ENCODE results near the gene MED14. TPM values are rescaled to one million over a fixed set of nuclear protein-coding genes. Genes with fewer than 3 reads are reported as not detected.

MED14 gene
- total and polyA plus RNA-seq, 10 of the 15 experiments (the other 5 are each of a cell fraction or from before 2014, with no cell fraction given): 8.8 to 99.4 (median 29.4) TPM

DNA sequence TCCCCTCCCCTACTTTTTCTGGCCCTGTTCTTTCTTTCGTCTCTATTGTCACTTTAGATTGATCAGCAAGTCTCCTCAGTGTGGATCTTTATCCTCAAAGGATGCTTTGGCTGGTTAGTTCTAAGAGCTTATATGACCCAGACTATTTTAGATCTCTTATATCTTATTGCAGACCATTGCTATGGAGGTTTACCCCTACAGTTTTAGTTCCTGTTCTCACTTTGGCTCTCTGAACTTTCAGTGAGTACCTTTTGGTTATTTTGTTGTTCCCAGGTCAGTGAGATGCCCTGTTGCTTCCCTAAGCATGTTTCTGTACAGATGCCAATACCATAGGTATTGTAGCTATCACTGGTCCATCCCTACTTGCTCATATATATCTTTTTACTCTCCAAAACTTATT, 24.0 kb upstream of the MED14 start:
- H3K9me3 ChIP-seq (replicated peaks; ENCODE audit: control insufficient read depth, insufficient read depth, low read length): peaks cover 1% of the 10 kb centered on the region; the same call in 2 of the 3 replicates
- peak; percentile 80 for ATAC-seq
- SMC1A ChIA-PET (ENCODE audit: uncharacterized antibody, unreplicated experiment): interaction anchor here (1.0 to 1.3 kb wide), 4 partner anchors 10 to 93 kb away, joined by 3 to 5 read pairs (median 4); no protein-coding TSS in a partner anchor
- TF ChIP-seq IKZF2 (IDR thresholded peaks at IDR 0.05): no peak
- TF ChIP-seq, protein P1, sequence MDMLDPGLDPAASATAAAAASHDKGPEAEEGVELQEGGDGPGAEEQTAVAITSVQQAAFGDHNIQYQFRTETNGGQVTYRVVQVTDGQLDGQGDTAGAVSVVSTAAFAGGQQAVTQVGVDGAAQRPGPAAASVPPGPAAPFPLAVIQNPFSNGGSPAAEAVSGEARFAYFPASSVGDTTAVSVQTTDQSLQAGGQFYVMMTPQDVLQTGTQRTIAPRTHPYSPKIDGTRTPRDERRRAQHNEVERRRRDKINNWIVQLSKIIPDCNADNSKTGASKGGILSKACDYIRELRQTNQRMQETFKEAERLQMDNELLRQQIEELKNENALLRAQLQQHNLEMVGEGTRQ (IDR thresholded peaks at IDR 0.05; ENCODE audit: borderline replicate concordance, low read depth, low read length): no peak
- no peak for TF ChIP-seq TBL1XR1 (IDR thresholded peaks at IDR 0.05; ENCODE audit: low read depth, low read length)
- TF ChIP-seq, protein P2, sequence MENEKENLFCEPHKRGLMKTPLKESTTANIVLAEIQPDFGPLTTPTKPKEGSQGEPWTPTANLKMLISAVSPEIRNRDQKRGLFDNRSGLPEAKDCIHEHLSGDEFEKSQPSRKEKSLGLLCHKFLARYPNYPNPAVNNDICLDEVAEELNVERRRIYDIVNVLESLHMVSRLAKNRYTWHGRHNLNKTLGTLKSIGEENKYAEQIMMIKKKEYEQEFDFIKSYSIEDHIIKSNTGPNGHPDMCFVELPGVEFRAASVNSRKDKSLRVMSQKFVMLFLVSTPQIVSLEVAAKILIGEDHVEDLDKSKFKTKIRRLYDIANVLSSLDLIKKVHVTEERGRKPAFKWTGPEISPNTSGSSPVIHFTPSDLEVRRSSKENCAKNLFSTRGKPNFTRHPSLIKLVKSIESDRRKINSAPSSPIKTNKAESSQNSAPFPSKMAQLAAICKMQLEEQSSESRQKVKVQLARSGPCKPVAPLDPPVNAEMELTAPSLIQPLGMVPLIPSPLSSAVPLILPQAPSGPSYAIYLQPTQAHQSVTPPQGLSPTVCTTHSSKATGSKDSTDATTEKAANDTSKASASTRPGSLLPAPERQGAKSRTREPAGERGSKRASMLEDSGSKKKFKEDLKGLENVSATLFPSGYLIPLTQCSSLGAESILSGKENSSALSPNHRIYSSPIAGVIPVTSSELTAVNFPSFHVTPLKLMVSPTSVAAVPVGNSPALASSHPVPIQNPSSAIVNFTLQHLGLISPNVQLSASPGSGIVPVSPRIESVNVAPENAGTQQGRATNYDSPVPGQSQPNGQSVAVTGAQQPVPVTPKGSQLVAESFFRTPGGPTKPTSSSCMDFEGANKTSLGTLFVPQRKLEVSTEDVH (IDR thresholded peaks at IDR 0.05; ENCODE audit: low read depth, partially characterized antibody): no peak
- TF ChIP-seq KDM1A (IDR thresholded peaks at IDR 0.05; ENCODE audit: borderline replicate concordance): no peak
- no peak for TF ChIP-seq PAX8 (IDR thresholded peaks at IDR 0.05)
- TF ChIP-seq, protein P3, sequence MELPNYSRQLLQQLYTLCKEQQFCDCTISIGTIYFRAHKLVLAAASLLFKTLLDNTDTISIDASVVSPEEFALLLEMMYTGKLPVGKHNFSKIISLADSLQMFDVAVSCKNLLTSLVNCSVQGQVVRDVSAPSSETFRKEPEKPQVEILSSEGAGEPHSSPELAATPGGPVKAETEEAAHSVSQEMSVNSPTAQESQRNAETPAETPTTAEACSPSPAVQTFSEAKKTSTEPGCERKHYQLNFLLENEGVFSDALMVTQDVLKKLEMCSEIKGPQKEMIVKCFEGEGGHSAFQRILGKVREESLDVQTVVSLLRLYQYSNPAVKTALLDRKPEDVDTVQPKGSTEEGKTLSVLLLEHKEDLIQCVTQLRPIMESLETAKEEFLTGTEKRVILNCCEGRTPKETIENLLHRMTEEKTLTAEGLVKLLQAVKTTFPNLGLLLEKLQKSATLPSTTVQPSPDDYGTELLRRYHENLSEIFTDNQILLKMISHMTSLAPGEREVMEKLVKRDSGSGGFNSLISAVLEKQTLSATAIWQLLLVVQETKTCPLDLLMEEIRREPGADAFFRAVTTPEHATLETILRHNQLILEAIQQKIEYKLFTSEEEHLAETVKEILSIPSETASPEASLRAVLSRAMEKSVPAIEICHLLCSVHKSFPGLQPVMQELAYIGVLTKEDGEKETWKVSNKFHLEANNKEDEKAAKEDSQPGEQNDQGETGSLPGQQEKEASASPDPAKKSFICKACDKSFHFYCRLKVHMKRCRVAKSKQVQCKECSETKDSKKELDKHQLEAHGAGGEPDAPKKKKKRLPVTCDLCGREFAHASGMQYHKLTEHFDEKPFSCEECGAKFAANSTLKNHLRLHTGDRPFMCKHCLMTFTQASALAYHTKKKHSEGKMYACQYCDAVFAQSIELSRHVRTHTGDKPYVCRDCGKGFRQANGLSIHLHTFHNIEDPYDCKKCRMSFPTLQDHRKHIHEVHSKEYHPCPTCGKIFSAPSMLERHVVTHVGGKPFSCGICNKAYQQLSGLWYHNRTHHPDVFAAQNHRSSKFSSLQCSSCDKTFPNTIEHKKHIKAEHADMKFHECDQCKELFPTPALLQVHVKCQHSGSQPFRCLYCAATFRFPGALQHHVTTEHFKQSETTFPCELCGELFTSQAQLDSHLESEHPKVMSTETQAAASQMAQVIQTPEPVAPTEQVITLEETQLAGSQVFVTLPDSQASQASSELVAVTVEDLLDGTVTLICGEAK (IDR thresholded peaks at IDR 0.05; ENCODE audit: borderline replicate concordance): no peak
- no peak for TF ChIP-seq CHD1 (IDR thresholded peaks at IDR 0.05; ENCODE audit: low read depth, low read length)
- TF ChIP-seq ESRRA (IDR thresholded peaks at IDR 0.05; ENCODE audit: low read length): no peak
- TF ChIP-seq TCF7 (IDR thresholded peaks at IDR 0.05; ENCODE audit: borderline replicate concordance): no peak
- TF ChIP-seq ZBED1 (IDR thresholded peaks at IDR 0.05; ENCODE audit: borderline replicate concordance): no peak
- CTCF ChIA-PET: interaction anchor here (0.8 to 1.4 kb wide), 2 partner anchors 35 to 108 kb away, joined by 3 to 4 read pairs; no protein-coding TSS in a partner anchor
- no peak overlapping the region for H3K4me3 ChIP-seq
- BruUV-seq (replicated peaks): no TSS peak
- in situ Hi-C loops (cut with MboI) (no loop called here), intact Hi-C loops (cut with micrococcal nuclease; ENCODE audit: unreplicated experiment) (no loop called here)
- RAD21 ChIA-PET (ENCODE audit: unreplicated experiment): interaction anchor here (1.5 kb wide), 1 partner anchor 9 kb away, joined by 5 read pairs; no protein-coding TSS in a partner anchor
- H3K4me1 ChIP-seq (ENCODE audit: control insufficient read depth, insufficient read depth, low read length): peaks cover 8% of the 10 kb centered on the region; the same call in 1 of the 2 replicates
- no peak overlapping the region for H3K9ac ChIP-seq (ENCODE audit: control insufficient read depth, insufficient read depth, low read length)
- no peaks in the 10 kb centered on the region for H3K79me2 ChIP-seq (ENCODE audit: control insufficient read depth, insufficient read depth, low read length)
- no peak overlapping the region for H3K4me2 ChIP-seq (ENCODE audit: control insufficient read depth, insufficient read depth)
- peaks cover 0 to 3% of the 10 kb centered on the region in 2 experiments; a peak in 1 of 4 replicates for H3K27me3 ChIP-seq (replicated peaks in 1 of 2; ENCODE audit: control insufficient read depth in 2 of 2, insufficient read depth in 2 of 2, low read length in 1 of 2)
- DNase-seq (ENCODE audit: low read depth, low spot score): no peak
- WGBS (ENCODE audit: insufficient coverage, insufficient replicate concordance, low lambda C conversion rate, missing lambda C conversion rate): 4% methylated on average over 1 of the region's 1 CpG
- H4K20me1 ChIP-seq (ENCODE audit: control insufficient read depth, insufficient read depth): no peaks in the 10 kb centered on the region
- H3K27ac ChIP-seq (ENCODE audit: control insufficient read depth, insufficient read depth): no peak overlapping the region
- POLR2A ChIA-PET: no interaction called here
- H2AFZ ChIP-seq (ENCODE audit: control insufficient read depth, low read depth, low read length): no peak overlapping the region
- H3K36me3 ChIP-seq (ENCODE audit: control insufficient read depth in 2 of 2, insufficient read depth in 2 of 2, low read length in 1 of 2): no peaks in the 10 kb centered on the region
- FAIRE-seq: no peak

Measured in GM12878 (cell line).